ENCODE results near the gene YWHAE. TPM values are rescaled to one million over a fixed set of nuclear protein-coding genes. Genes with fewer than 3 reads are reported as not detected.
"Not testable (repeated sequence)": the region's sequence is repeated elsewhere in the genome, so short reads cannot be mapped to it uniquely, and the experiment has no call there.

The YWHAE gene
- total RNA-seq, 1 donor from 2014 or later: 444 TPM

DNA sequence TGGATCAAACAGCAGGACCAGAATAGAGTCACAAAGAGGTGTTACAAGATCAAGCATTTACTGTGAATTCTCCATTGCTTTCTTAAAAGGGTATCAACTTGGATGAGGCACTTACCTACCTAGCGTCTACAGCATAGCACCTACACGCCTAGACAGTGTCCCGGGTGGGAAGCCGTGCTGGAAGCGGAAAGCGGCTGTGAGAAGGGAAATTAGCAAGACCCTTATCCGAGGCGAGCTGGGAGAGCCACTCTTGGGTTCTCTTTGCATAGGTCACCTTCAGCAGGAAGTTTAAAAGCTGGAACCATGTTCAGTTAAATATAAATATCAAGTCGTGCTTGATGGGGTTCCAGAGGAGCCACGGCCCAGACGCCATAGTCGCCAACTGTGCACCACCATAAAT, 74.3 kb downstream of the YWHAE start:
- H3K4me1 Mint-ChIP-seq (ENCODE audit: low read depth): no peaks in the 10 kb centered on the region
- intact Hi-C loops (cut with micrococcal nuclease): no loop called here
- DNase-seq (ENCODE audit: low spot score): no peak
- H3K36me3 Mint-ChIP-seq (ENCODE audit: low read depth): no peaks in the 10 kb centered on the region
- no peaks in the 10 kb centered on the region for H3K9me3 Mint-ChIP-seq
- H3K27me3 Mint-ChIP-seq (ENCODE audit: insufficient read depth): peaks cover 14% of the 10 kb centered on the region
- no peak overlapping the region for H3K27ac Mint-ChIP-seq
- H3K4me3 Mint-ChIP-seq: no peak overlapping the region

DNA sequence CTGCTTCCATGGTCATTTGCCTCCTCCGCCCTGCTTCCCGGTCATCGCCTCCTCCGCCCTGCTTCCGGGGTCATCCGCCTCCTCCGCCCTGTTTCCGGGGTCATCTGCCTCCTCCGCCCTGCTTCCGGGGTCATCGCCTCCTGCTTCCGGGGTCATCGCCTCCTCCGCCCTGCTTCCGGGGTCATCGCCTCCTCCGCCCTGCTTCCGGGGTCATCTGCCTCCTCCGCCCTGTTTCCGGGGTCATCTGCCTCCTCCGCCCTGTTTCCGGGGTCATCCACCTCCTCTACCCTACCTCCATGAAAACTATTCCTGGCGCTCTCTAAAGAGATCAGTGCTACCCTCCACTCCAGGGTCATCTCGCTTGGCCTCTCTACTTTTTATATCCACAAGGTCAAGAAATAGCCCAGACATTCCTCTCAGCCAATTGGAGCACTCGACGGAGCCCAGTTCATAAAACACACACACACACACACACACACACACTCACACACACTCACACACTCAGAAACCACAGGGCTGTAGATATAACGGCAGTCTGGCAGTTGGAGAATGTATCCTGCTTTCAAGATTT, 75.7 kb downstream of the YWHAE start:
- intact Hi-C loops (cut with micrococcal nuclease): no loop called here

GRCh38 chr17:1323336-1323735, 76.7 kb downstream of the YWHAE start:
- no peaks in the 10 kb centered on the region for H3K4me1 Mint-ChIP-seq (ENCODE audit: low read depth)
- H3K9me3 Mint-ChIP-seq: no peaks in the 10 kb centered on the region
- no peak overlapping the region for H3K4me3 Mint-ChIP-seq
- H3K27ac Mint-ChIP-seq: no peak overlapping the region
- DNase-seq (ENCODE audit: low spot score): no peak
- intact Hi-C loops (cut with micrococcal nuclease): no loop called here
- peaks cover 25% of the 10 kb centered on the region for H3K27me3 Mint-ChIP-seq (ENCODE audit: insufficient read depth)
- H3K36me3 Mint-ChIP-seq (ENCODE audit: low read depth): no peaks in the 10 kb centered on the region

More for the DNA sequence above, 75.7 kb downstream of the YWHAE start:
- Mint-ChIP-seq H3K4me3 (no peak overlapping the region), H3K27ac (peak overlapping the region; percentile 8), H3K36me3 (ENCODE audit: low read depth) (no peaks in the 10 kb centered on the region), H3K27me3 (ENCODE audit: insufficient read depth) (peaks cover 24% of the 10 kb centered on the region), H3K9me3 (no peaks in the 10 kb centered on the region), H3K4me1 (ENCODE audit: low read depth) (no peaks in the 10 kb centered on the region)
- no peak for DNase-seq (ENCODE audit: low spot score)

DNA sequence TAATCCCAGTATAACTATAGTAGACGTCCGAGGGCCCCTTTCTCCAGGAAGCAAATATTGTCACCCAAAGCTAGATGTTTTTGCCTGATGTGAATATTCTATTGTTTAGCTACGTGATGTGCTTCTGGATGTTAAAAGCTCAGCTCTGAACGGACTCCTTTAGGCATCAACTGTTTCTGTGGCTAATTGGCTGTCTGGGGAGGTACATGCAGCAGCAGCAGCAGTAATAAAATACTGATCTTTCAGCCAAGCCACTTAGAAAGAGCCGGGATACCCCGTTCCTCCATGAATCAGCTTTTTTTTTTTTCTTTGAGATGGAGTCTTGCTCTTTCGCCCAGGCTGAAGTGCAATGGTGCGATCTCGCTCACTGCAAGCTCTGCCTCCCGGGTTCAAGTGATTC, 77.5 kb downstream of the YWHAE start:
- intact Hi-C loops (cut with micrococcal nuclease): no loop called here
- Mint-ChIP-seq H3K27ac (no peak overlapping the region), H3K27me3 (ENCODE audit: insufficient read depth) (peaks cover 23% of the 10 kb centered on the region), H3K9me3 (no peaks in the 10 kb centered on the region), H3K4me3 (no peak overlapping the region), H3K4me1 (ENCODE audit: low read depth) (no peaks in the 10 kb centered on the region), H3K36me3 (ENCODE audit: low read depth) (no peaks in the 10 kb centered on the region)
- no peak for DNase-seq (ENCODE audit: low spot score)

- Mint-ChIP-seq H3K9me3 (no peaks in the 10 kb centered on the region), H3K4me3 (no peak overlapping the region), H3K36me3 (ENCODE audit: low read depth) (no peaks in the 10 kb centered on the region), H3K27ac (no peak overlapping the region), H3K4me1 (ENCODE audit: low read depth) (no peaks in the 10 kb centered on the region), H3K27me3 (ENCODE audit: insufficient read depth) (peaks cover 23% of the 10 kb centered on the region)
- intact Hi-C loops (cut with micrococcal nuclease): no loop called here
- DNase-seq (ENCODE audit: low spot score): no peak
Observed at GRCh38 chr17:1322014-1322428, 78.0 kb downstream of the YWHAE start.

- intact Hi-C loops (cut with micrococcal nuclease): no loop called here
- H3K36me3 Mint-ChIP-seq (ENCODE audit: low read depth): no peaks in the 10 kb centered on the region
- peaks cover 16% of the 10 kb centered on the region for H3K27me3 Mint-ChIP-seq (ENCODE audit: insufficient read depth)
- no peaks in the 10 kb centered on the region for H3K4me1 Mint-ChIP-seq (ENCODE audit: low read depth)
- no peak overlapping the region for H3K27ac Mint-ChIP-seq
- no peaks in the 10 kb centered on the region for H3K9me3 Mint-ChIP-seq
- no peak for DNase-seq (ENCODE audit: low spot score)
- H3K4me3 Mint-ChIP-seq: no peak overlapping the region
Observed at GRCh38 chr17:1315891-1316403, 84.1 kb downstream of the YWHAE start.

DNA sequence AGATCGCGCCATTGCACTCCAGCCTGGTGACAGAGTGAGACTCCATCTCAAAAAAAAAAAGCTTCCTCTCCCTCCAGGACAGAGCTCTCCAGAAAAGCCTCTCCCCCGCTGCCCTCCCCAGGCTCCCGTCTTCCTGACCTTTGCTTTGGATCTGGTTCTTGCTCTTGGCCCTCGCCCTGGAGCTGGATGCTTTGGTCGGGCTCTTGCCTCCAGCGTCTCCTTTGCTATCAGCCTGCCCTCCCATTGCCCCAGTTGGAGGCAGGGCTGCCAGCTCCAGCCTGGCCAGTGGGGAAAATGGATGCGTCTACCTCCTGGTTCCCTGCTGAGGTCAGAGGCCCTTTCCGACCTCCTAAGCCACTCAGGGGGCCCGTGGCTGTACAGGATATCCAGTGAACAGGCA, 84.6 kb downstream of the YWHAE start:
- no peak overlapping the region for H3K27ac Mint-ChIP-seq
- no peak overlapping the region for H3K4me3 Mint-ChIP-seq
- H3K36me3 Mint-ChIP-seq (ENCODE audit: low read depth): no peaks in the 10 kb centered on the region
- no peaks in the 10 kb centered on the region for H3K4me1 Mint-ChIP-seq (ENCODE audit: low read depth)
- DNase-seq (ENCODE audit: low spot score): no peak
- H3K9me3 Mint-ChIP-seq: no peaks in the 10 kb centered on the region
- H3K27me3 Mint-ChIP-seq (ENCODE audit: insufficient read depth): peaks cover 14% of the 10 kb centered on the region
- intact Hi-C loops (cut with micrococcal nuclease): no loop called here

- H3K4me3 Mint-ChIP-seq: no peak overlapping the region
- no peak for DNase-seq (ENCODE audit: low spot score)
- H3K27ac Mint-ChIP-seq: no peak overlapping the region
- H3K4me1 Mint-ChIP-seq (ENCODE audit: low read depth): no peaks in the 10 kb centered on the region
- H3K36me3 Mint-ChIP-seq (ENCODE audit: low read depth): no peaks in the 10 kb centered on the region
- peaks cover 5% of the 10 kb centered on the region for H3K27me3 Mint-ChIP-seq (ENCODE audit: insufficient read depth)
- intact Hi-C loops (cut with micrococcal nuclease): no loop called here
- H3K9me3 Mint-ChIP-seq: no peaks in the 10 kb centered on the region
Observed at GRCh38 chr17:1313270-1314005, 86.6 kb downstream of the YWHAE start.

DNA sequence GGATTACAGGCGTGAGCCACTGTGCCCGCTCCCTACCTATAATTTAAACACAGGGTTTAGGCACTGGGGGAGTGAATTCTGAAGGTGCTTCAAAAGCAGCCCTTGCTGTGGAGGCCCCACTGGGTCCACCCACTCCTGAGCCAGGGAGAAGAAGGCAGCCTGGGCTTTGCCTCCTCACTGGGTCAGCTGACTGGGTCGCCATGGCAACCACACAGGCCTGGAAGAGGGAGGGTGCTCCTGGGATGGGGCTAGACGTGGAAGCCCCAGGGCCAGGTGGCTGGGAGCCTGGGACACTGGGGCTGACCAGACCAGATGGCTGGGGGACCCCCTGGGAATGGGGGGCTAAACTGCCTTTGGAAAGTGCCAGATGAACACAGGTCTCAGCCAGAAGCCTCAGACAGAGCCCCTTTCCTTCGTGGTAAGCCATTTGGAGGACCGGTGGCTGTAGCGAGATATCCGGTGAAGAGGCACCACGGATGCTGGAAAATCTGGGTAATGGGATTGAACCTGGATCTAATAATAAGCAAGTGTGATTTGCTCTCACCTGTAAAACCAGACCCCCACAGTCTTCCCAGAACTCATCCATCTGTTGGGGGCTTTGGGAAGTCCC, 87.7 kb downstream of the YWHAE start:
- Mint-ChIP-seq H3K9me3 (no peaks in the 10 kb centered on the region), H3K27me3 (ENCODE audit: insufficient read depth) (peaks cover 6% of the 10 kb centered on the region), H3K4me3 (no peak overlapping the region), H3K36me3 (ENCODE audit: low read depth) (no peaks in the 10 kb centered on the region), H3K4me1 (ENCODE audit: low read depth) (no peaks in the 10 kb centered on the region), H3K27ac (no peak overlapping the region)
- intact Hi-C loops (cut with micrococcal nuclease): no loop called here
- no peak for DNase-seq (ENCODE audit: low spot score)

DNA sequence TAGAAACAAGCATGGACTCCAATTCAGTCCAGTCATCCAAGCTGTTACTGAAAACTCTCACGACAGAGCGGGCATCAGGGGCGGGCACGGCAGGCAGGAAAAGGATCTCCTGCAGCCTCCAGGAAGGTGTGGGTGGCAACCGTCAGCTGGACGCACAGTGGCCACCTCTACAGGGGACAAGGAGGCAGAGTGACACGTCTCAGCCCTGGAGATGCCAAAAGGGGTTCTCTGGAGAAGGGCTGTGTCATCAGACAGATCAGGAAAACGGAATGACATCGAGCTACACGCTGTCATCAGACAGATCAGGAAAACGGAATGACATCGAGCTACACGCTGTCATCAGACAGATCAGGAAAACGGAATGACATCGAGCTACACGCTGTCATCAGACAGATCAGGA, 92.2 kb downstream of the YWHAE start:
- H3K27me3 Mint-ChIP-seq (ENCODE audit: insufficient read depth): not testable (repeated sequence)

DNA sequence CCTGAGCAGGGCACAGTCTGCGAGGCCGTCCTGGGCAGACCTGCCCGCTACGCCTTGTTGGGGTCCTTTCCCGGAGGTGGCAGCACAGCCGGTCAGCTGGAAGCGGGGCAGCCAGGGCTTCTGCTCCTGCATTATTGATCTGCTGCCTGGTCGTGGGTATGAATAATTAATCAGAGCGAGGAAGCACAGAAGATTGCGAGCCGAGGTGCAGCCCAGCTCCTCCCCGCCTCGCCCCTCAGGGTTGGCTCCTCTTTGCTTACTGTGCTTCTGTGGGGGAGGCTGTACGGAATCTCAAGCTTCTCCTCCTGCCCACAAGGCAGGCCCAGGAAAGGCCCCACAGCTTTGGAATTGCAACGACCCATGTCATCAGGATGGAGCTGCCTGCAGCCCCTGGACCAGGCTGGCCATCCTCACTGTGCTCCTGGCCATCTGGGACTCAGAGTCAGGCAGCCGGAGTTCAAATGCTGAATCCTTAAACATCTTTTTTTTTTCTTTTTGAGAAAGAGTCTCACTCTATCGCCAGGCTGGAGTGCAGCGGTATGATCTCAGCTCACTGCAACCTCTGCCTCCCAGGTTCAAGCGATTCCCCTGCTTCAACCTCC, 95.0 kb downstream of the YWHAE start:
- DNase-seq (ENCODE audit: low spot score): no peak
- Mint-ChIP-seq H3K27me3 (ENCODE audit: insufficient read depth) (peaks cover 5% of the 10 kb centered on the region), H3K36me3 (ENCODE audit: low read depth) (no peaks in the 10 kb centered on the region), H3K9me3 (no peaks in the 10 kb centered on the region), H3K4me1 (ENCODE audit: low read depth) (no peaks in the 10 kb centered on the region), H3K27ac (no peak overlapping the region), H3K4me3 (no peak overlapping the region)
- intact Hi-C loops (cut with micrococcal nuclease): no loop called here

More for the DNA sequence above, 92.2 kb downstream of the YWHAE start:
- H3K27ac Mint-ChIP-seq; intact Hi-C loops (cut with micrococcal nuclease); H3K4me1 Mint-ChIP-seq (ENCODE audit: low read depth); H3K36me3 Mint-ChIP-seq (ENCODE audit: low read depth); H3K9me3 Mint-ChIP-seq; DNase-seq (ENCODE audit: low spot score); H3K4me3 Mint-ChIP-seq: not testable (repeated sequence)

GRCh38 chr17:1304522-1304921, 95.5 kb downstream of the YWHAE start:
- Mint-ChIP-seq H3K9me3 (no peaks in the 10 kb centered on the region), H3K27ac (no peak overlapping the region), H3K27me3 (ENCODE audit: insufficient read depth) (peaks cover 5% of the 10 kb centered on the region), H3K4me3 (no peak overlapping the region), H3K4me1 (ENCODE audit: low read depth) (no peaks in the 10 kb centered on the region), H3K36me3 (ENCODE audit: low read depth) (no peaks in the 10 kb centered on the region)
- intact Hi-C loops (cut with micrococcal nuclease): no loop called here
- DNase-seq (ENCODE audit: low spot score): no peak

DNA sequence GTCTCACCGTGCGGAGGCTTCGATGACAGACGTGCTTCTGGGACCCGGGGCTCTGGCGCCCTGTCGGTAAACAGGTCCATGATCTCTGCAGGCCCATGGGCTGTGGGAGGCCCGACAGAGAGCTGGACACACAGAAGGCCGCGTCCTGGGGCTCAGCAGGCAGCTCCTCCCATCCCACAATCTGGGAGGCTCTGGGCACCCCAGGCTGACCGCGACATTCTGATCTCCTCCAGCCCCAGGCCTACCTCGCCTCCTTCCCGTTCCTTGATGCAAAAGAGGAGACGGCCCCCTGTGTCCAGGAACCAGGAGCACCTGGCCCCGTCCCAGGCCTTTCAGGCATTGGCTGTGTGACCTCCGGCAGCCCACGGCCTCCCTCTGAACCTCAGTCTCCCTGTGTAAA, 97.3 kb downstream of the YWHAE start:
- Mint-ChIP-seq H3K27ac (no peak overlapping the region), H3K4me1 (ENCODE audit: low read depth) (peaks cover 14% of the 10 kb centered on the region), H3K4me3 (no peak overlapping the region), H3K9me3 (no peaks in the 10 kb centered on the region), H3K36me3 (ENCODE audit: low read depth) (peaks cover under 1% of the 10 kb centered on the region), H3K27me3 (ENCODE audit: insufficient read depth) (peaks cover 5% of the 10 kb centered on the region)
- intact Hi-C loops (cut with micrococcal nuclease): no loop called here
- no peak for DNase-seq (ENCODE audit: low spot score)

Data from activated T-helper 1 cell treated with anti-CD3 and anti-CD28 coated beads, Interleukin-12 subunit alpha, Interleukin-12 subunit beta, Interleukin-2, Interleukin-4 antibody, amounts not matched to agents 30 ng/mL and 10 ng/mL and 1 ng/mL, durations not matched to agents 14 hours and 24 hours and 36 hours (primary cell).